HCT116 (cell line): ENCODE data around the gene PPIF.

Experiments
- CTCF ChIP-seq, 3 experiments: fragments of 200-600 bp in 1 of 3; sonication (generic) in 1 of 3; IDR thresholded peaks in 2 of 3; conservative IDR thresholded peaks in 1 of 3; 2 replicates each; pipeline ENCODE4 v1.5.1; 2012 to 2017; ENCODE audit warnings: low read depth in 2 of 3, low read length in 2 of 3, antibody characterized with exemption in 1 of 3, borderline replicate concordance in 1 of 3, control low read depth in 1 of 3, mild to moderate bottlenecking in 1 of 3, mixed read lengths in 1 of 3, mixed run types in 1 of 3, moderate library complexity in 1 of 3; ENCODE audit not compliant: insufficient read depth in 1 of 3
- EZH2phosphoT487 ChIP-seq: fragments of 200-600 bp; IDR thresholded peaks from 2 replicates; pipeline ENCODE4 v1.6.1; 2018; ENCODE audit warnings: antibody characterized with exemption, borderline replicate concordance
- JUND ChIP-seq: IDR thresholded peaks from 2 replicates; pipeline ENCODE4 v1.6.1; 2012
- POLR2A ChIP-seq: IDR thresholded peaks from 2 replicates; pipeline ENCODE4 v1.7.0; 2011; ENCODE audit warnings: borderline replicate concordance; ENCODE audit not compliant: insufficient read depth, insufficient read length; ENCODE audit errors: extremely low read depth
- POLR2AphosphoS5 ChIP-seq: IDR thresholded peaks from 2 replicates; pipeline ENCODE4 v1.6.1; 2011; ENCODE audit warnings: mild to moderate bottlenecking, low read depth, low read length, moderate library complexity
- RAD21 ChIP-seq: IDR thresholded peaks from 2 replicates; pipeline ENCODE4 v1.6.1; 2012; ENCODE audit warnings: low read depth, mild to moderate bottlenecking

- TF ChIP-seq POLR2AphosphoS5 (no peak), EZH2phosphoT487 (no peak), CTCF (IDR thresholded peaks at IDR 0.05 in 2 of 3, conservative IDR thresholded peaks at IDR 0.05 in 1 of 3; ENCODE audit: borderline replicate concordance in 1 of 3, insufficient read depth in 1 of 3, low read depth in 2 of 3, low read length in 2 of 3) (no peak), RAD21 (no peak), POLR2A (no peak), JUND (no peak)
These were observed 1.3 kb downstream of the PPIF start for GRCh38 chr10:79348640-79348988.
